Nephron progenitor cell (in vitro differentiated cells): Measurements from ENCODE around the gene PCSK6.

Experiments
- DNase-seq: peaks from one replicate; pipeline ENCODE4 v3.0.0; 2021
- H3K27ac Mint-ChIP-seq: 2 replicates; pipeline ENCODE4 v1.8.0; 2021; ENCODE audit warnings: mild to moderate bottlenecking, moderate library complexity, mixed read lengths
- H3K27me3 Mint-ChIP-seq: 2 replicates; pipeline ENCODE4 v1.8.0; 2021; ENCODE audit warnings: mild to moderate bottlenecking, low read depth, mixed read lengths; ENCODE audit not compliant: poor library complexity
- H3K36me3 Mint-ChIP-seq: 2 replicates; pipeline ENCODE4 v1.8.0; 2021; ENCODE audit warnings: low read depth, mixed read lengths
- H3K4me1 Mint-ChIP-seq: 2 replicates; pipeline ENCODE4 v1.8.0; 2021; ENCODE audit warnings: mixed read lengths
- H3K4me3 Mint-ChIP-seq: 2 replicates; pipeline ENCODE4 v1.8.0; 2021; ENCODE audit warnings: mild to moderate bottlenecking, moderate library complexity, mixed read lengths
- H3K9me3 Mint-ChIP-seq: 2 replicates; pipeline ENCODE4 v1.8.0; 2021; ENCODE audit warnings: mild to moderate bottlenecking, moderate library complexity, mixed read lengths
- TF ChIP-seq, protein P1 (sequence below): fragments of 200-600 bp; sonication (generic); IDR thresholded peaks from 2 replicates; pipeline ENCODE4 v1.5.0; 2021; ENCODE audit warnings: antibody characterized with exemption

Gene PCSK6

DNA sequence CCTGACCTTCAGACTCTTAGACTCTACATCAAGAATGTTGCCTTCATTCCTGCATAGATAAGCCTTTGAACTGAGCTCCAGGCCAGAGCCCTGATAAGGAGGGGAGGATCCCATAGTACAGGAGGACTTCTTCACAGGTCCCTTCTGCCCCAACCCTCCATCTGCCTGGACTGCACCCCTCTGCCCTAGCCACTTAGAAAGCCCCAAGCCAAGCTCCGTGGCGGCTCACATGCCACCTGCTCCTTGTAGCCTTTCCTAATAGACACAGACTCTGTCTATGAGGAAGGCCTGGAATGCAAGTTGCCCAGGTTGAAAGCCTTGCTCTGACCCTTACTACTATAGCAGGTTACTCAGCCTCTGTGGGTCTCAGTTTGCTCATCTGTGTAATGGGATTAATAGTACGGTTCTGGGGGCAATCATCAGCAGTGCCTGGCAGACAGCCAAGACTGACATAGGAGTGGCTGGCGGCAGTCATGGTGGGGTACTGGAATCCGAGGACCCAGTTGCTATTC lies 11.6 kb downstream of the PCSK6 start:
- no peak for DNase-seq

DNA sequence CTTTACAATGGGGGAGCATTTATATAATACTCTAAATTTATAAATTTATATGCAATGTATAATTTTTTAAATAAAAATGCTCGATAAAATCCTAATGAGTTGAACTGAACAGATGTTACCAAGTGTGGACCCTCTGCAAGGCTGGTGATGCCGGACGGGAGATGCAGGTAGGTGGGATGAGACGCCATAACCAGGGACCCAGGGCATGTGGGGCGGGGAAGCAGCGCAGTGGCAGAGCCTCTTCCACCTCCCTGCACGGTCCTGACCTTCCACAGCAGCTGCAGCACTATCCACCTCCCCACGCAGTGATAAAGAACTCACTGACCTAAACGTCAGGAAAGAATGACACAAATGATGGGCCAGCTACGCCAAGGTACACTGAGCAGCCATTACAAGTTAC lies 12.8 kb downstream of the PCSK6 start:
- TF ChIP-seq, protein P1, sequence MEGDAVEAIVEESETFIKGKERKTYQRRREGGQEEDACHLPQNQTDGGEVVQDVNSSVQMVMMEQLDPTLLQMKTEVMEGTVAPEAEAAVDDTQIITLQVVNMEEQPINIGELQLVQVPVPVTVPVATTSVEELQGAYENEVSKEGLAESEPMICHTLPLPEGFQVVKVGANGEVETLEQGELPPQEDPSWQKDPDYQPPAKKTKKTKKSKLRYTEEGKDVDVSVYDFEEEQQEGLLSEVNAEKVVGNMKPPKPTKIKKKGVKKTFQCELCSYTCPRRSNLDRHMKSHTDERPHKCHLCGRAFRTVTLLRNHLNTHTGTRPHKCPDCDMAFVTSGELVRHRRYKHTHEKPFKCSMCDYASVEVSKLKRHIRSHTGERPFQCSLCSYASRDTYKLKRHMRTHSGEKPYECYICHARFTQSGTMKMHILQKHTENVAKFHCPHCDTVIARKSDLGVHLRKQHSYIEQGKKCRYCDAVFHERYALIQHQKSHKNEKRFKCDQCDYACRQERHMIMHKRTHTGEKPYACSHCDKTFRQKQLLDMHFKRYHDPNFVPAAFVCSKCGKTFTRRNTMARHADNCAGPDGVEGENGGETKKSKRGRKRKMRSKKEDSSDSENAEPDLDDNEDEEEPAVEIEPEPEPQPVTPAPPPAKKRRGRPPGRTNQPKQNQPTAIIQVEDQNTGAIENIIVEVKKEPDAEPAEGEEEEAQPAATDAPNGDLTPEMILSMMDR = no peak
- no peaks in the 10 kb centered on the region for H3K9me3 Mint-ChIP-seq
- peaks cover 24% of the 10 kb centered on the region for H3K4me1 Mint-ChIP-seq
- H3K27me3 Mint-ChIP-seq = peaks cover 7% of the 10 kb centered on the region
- H3K27ac Mint-ChIP-seq = no peak overlapping the region
- DNase-seq = no peak
- no peak overlapping the region for H3K4me3 Mint-ChIP-seq
- H3K36me3 Mint-ChIP-seq = no peaks in the 10 kb centered on the region

More for the DNA sequence above, 11.6 kb downstream of the PCSK6 start:
- Mint-ChIP-seq H3K36me3 (no peaks in the 10 kb centered on the region), H3K27me3 (peaks cover 13% of the 10 kb centered on the region), H3K4me1 (peaks cover 28% of the 10 kb centered on the region), H3K27ac (no peak overlapping the region), H3K4me3 (no peak overlapping the region), H3K9me3 (no peaks in the 10 kb centered on the region)
- TF ChIP-seq, protein P1 = no peak

- Mint-ChIP-seq H3K9me3 (no peaks in the 10 kb centered on the region), H3K27me3 (peaks cover 10% of the 10 kb centered on the region), H3K4me3 (no peak overlapping the region), H3K36me3 (no peaks in the 10 kb centered on the region), H3K4me1 (peaks cover 8% of the 10 kb centered on the region), H3K27ac (no peak overlapping the region)
- TF ChIP-seq, protein P1 = no peak
- no peak for DNase-seq
Observed at GRCh38 chr15:101474983-101475382, 14.5 kb downstream of the PCSK6 start.

- H3K27ac Mint-ChIP-seq = no peak overlapping the region
- no peaks in the 10 kb centered on the region for H3K9me3 Mint-ChIP-seq
- no peak overlapping the region for H3K4me3 Mint-ChIP-seq
- H3K4me1 Mint-ChIP-seq = peaks cover 3% of the 10 kb centered on the region
- DNase-seq = no peak
- H3K36me3 Mint-ChIP-seq = no peaks in the 10 kb centered on the region
- TF ChIP-seq, protein P1 = no peak
- H3K27me3 Mint-ChIP-seq = peaks cover 12% of the 10 kb centered on the region
Observed at GRCh38 chr15:101474233-101474632, 15.3 kb downstream of the PCSK6 start.

GRCh38 chr15:101472033-101472432 lies 17.5 kb downstream of the PCSK6 start:
- no peaks in the 10 kb centered on the region for H3K4me1 Mint-ChIP-seq
- no peak overlapping the region for H3K4me3 Mint-ChIP-seq
- H3K36me3 Mint-ChIP-seq = no peaks in the 10 kb centered on the region
- H3K27me3 Mint-ChIP-seq = peaks cover 14% of the 10 kb centered on the region
- TF ChIP-seq, protein P1 = no peak
- no peak overlapping the region for H3K27ac Mint-ChIP-seq
- DNase-seq = no peak
- H3K9me3 Mint-ChIP-seq = no peaks in the 10 kb centered on the region

DNA sequence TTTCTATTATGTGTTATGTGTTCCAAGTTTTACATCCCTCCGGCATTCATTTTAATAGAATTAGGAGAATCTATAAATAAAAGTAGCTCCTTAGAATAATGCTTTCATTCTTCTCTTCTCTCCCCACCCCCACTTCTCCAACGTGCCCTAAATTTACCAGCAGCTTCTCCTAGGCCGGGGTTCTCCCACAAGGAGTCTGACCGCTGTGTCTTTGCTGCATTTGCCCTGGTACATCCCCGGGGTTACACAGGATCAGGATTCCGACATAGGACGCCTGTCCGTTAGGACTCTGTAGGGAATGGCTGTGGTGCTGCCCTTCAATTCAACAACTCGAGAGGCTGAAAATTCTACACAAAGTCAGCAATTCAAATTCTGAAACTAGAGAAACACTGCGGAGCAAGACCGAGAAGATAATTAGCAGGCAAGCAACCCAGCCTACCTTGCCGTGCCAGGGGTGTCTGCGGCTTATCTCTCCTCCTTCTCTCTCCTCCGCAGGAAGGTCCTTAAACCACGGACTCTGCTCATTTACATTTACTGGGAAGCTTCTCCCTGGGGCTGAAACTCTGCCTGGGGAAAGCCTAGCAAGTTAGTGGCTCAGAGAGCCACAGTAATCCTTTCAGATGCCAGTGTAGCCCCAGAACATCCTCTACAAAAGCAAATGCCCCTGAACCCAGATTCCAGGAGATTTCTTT lies 18.8 kb downstream of the PCSK6 start:
- Mint-ChIP-seq H3K4me1 (no peaks in the 10 kb centered on the region), H3K36me3 (no peaks in the 10 kb centered on the region), H3K9me3 (peaks cover 7% of the 10 kb centered on the region), H3K27ac (no peak overlapping the region), H3K4me3 (no peak overlapping the region), H3K27me3 (peaks cover 14% of the 10 kb centered on the region)
- TF ChIP-seq, protein P1 = no peak
- DNase-seq = no peak
